ENCODE measurements around the gene EVX1. TPM values are rescaled to one million over a fixed set of nuclear protein-coding genes. Genes with fewer than 3 reads are reported as not detected.

Gene EVX1
- total RNA-seq, 1 experiment from 2014 or later = 0.10 TPM

DNA sequence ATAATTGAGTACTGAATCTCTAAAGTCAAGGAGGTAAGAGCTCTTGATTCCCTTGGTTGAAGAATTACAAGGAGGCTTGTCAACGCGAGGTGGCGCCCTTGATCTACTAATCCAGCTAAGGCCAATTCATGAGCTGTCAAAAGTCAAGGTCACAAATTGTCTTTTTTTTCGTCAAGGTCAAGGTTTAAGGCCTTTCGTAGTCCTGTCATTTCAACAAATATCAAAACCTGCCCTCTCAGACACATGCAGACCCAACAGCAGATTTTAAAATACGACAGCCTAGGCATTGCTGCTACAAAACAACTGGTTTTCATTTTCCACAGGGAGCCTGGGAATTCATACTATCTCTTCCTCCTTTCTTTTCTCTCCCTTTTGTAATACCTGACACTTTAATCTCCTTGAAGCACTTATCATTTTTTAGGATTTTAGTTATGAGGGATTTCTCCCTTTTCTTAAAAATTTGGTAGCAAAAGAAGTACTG lies 46.3 kb upstream of the EVX1 start:
- DNase-seq (ENCODE audit: low read depth, low spot score) (peak; percentile 66), ATAC-seq (no peak)
- ChIA-PET POLR2A (no interaction called here), CTCF (interaction anchor here (0.6 to 1.4 kb wide), 13 partner anchors 14 to 900 kb away, joined by 3 to 5 read pairs (median 4); no protein-coding TSS in a partner anchor)
- Histone ChIP-seq H3K27me3 (ENCODE audit: control insufficient read depth, insufficient read depth, low read length) (no peaks in the 10 kb centered on the region; the same call in 1 of the 2 replicates), H3K9me3 (ENCODE audit: control insufficient read depth, insufficient read depth, low read depth, low read length) (no peaks in the 10 kb centered on the region), H3K27ac (ENCODE audit: low read length) (no peak overlapping the region), H3K36me3 (ENCODE audit: control insufficient read depth, insufficient read depth, low read length) (peaks cover 2% of the 10 kb centered on the region; the same call in 1 of the 2 replicates), H3K4me3 (ENCODE audit: low read depth in 2 of 2, low read length in 2 of 2) (no peak overlapping the region), H3K4me1 (ENCODE audit: control insufficient read depth, insufficient read depth, low read length) (peaks cover 10% of the 10 kb centered on the region)
- intact Hi-C loops (cut with micrococcal nuclease; ENCODE audit: unreplicated experiment) (loop anchor here (1.0 to 5.0 kb wide), 6 partner anchors 380 to 901 kb away; no protein-coding TSS in a partner anchor), in situ Hi-C loops (cut with HindIII; ENCODE audit: low pct_unique_long_range_greater_than_20kb, low sequenced_read_pairs) (no loop called here)
- no TSS peak for BruUV-seq (replicated peaks)
- no peak for TF ChIP-seq REST (IDR thresholded peaks at IDR 0.05; ENCODE audit: insufficient read depth in 1 of 2, low read depth in 2 of 2, low read length in 1 of 2)
- TF ChIP-seq, protein P1, sequence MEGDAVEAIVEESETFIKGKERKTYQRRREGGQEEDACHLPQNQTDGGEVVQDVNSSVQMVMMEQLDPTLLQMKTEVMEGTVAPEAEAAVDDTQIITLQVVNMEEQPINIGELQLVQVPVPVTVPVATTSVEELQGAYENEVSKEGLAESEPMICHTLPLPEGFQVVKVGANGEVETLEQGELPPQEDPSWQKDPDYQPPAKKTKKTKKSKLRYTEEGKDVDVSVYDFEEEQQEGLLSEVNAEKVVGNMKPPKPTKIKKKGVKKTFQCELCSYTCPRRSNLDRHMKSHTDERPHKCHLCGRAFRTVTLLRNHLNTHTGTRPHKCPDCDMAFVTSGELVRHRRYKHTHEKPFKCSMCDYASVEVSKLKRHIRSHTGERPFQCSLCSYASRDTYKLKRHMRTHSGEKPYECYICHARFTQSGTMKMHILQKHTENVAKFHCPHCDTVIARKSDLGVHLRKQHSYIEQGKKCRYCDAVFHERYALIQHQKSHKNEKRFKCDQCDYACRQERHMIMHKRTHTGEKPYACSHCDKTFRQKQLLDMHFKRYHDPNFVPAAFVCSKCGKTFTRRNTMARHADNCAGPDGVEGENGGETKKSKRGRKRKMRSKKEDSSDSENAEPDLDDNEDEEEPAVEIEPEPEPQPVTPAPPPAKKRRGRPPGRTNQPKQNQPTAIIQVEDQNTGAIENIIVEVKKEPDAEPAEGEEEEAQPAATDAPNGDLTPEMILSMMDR (IDR thresholded peaks at IDR 0.05) = peak; percentile 89

DNA sequence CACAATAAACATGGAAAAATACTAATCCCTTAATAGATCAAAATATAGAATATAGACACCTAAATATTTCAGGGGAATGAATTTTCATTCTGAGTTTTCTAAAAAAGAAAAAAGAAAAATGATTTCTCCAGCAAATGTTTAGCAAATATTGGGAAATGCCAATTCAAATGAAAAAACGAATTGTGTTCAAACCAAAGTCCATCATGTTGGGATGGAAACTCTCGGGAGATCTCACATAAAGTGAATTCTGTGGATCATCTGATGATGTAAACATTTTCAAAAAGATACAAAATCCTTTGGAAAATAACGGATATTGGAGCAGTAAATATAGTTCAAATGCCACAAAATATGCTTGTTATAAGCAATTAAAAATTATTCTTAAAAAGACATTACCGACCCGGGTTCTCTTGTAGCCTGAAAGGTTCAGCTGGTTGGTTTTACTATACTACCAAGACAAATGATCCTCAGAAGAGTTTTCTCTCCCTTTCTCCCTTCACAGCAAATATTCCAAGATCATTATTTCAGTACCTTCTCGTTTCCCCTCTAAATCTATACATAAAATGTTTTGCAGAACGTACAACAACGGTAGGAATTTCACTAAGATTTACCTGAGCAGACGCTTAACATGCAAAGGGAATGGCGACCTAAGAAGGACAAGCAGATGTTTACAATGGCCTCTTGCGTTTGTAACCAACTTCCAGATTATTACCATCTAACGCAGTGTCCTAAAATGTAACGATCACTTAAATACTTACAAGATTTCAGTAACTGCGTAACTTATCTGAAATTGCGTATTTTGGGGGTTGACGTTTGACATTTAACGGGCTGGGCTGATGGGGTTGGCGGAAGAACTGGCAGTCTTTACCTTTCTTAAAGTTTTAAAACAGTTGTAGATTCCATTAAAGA lies 45.2 kb upstream of the EVX1 start:
- H3K9me3 ChIP-seq (ENCODE audit: control insufficient read depth, insufficient read depth, low read depth, low read length) = no peaks in the 10 kb centered on the region
- peaks cover 2% of the 10 kb centered on the region; the same call in 1 of the 2 replicates for H3K36me3 ChIP-seq (ENCODE audit: control insufficient read depth, insufficient read depth, low read length)
- no peak for DNase-seq (ENCODE audit: low read depth, low spot score)
- no peak overlapping the region for H3K4me3 ChIP-seq (ENCODE audit: low read depth in 2 of 2, low read length in 2 of 2)
- H3K27me3 ChIP-seq (ENCODE audit: control insufficient read depth, insufficient read depth, low read length) = no peaks in the 10 kb centered on the region; the same call in 1 of the 2 replicates
- H3K4me1 ChIP-seq (ENCODE audit: control insufficient read depth, insufficient read depth, low read length) = peaks cover 17% of the 10 kb centered on the region
- ATAC-seq = no peak
- BruUV-seq (replicated peaks) = no TSS peak
- intact Hi-C loops (cut with micrococcal nuclease; ENCODE audit: unreplicated experiment) (loop anchor here (2.0 to 5.0 kb wide), 5 partner anchors 379 to 900 kb away; no protein-coding TSS in a partner anchor), in situ Hi-C loops (cut with HindIII; ENCODE audit: low pct_unique_long_range_greater_than_20kb, low sequenced_read_pairs) (no loop called here)
- no peak overlapping the region for H3K27ac ChIP-seq (ENCODE audit: low read length)
- POLR2A ChIA-PET = no interaction called here
- TF ChIP-seq REST (IDR thresholded peaks at IDR 0.05; ENCODE audit: insufficient read depth in 1 of 2, low read depth in 2 of 2, low read length in 1 of 2) (no peak), POLR2AphosphoS5 (IDR thresholded peaks at IDR 0.05; ENCODE audit: low read depth, low read length) (no peak)
- CTCF ChIA-PET = interaction anchor here (0.5 kb wide), 1 partner anchor 452 kb away, joined by 5 read pairs; no protein-coding TSS in a partner anchor

Measured in Panc1 (cell line).